22Rv1 (cell line): ENCODE data around the gene PAM16.

Experiments
- CTCF ChIP-seq: fragments of 450-650 bp; IDR thresholded peaks from 2 replicates; pipeline ENCODE4 v1.5.1; 2017; ENCODE audit warnings: mild to moderate bottlenecking
- ZFX ChIP-seq: fragments of 450-650 bp; IDR thresholded peaks from 2 replicates; pipeline ENCODE4 v1.6.1; 2017; ENCODE audit warnings: antibody characterized with exemption, borderline replicate concordance

GRCh38 chr16:4395055-4395726 lies 44.1 kb upstream of the PAM16 start:
- no peak for TF ChIP-seq CTCF
- TF ChIP-seq ZFX, result no peak
